DOHH2 (cell line): ENCODE results near the gene ADCY7.

Source experiments
- CTCF ChIP-seq: fragments of 200-600 bp; sonication (generic); IDR thresholded peaks from one replicate; pipeline ENCODE4 v1.5.1; 2014; ENCODE audit warnings: antibody characterized with exemption, mild to moderate bottlenecking, low read depth, low read length; ENCODE audit not compliant: poor library complexity, severe bottlenecking
- EZH2phosphoT487 ChIP-seq: fragments of 200-600 bp; sonication (generic); IDR thresholded peaks from 2 replicates; pipeline ENCODE4 v1.6.1; 2017; ENCODE audit warnings: borderline replicate concordance, mild to moderate bottlenecking, antibody characterized with exemption, low read length, moderate library complexity, mixed read lengths

- no peak for TF ChIP-seq CTCF
- TF ChIP-seq EZH2phosphoT487, result no peak
These were observed 46.9 kb upstream of the ADCY7 start for GRCh38 chr16:50219402-50219975.
